Thoracic aorta (tissue), 2 donors: ENCODE results near the gene AQR. TPM values are rescaled to one million over a fixed set of nuclear protein-coding genes. Genes with fewer than 3 reads are reported as not detected.

ENCODE experiments used
- ATAC-seq: fragments of 150-250 bp; one replicate; pipeline ENCODE4 v1.8.0; 2017; ENCODE audit warnings: low read depth; ENCODE audit not compliant: insufficient number of reproducible peaks, low FRiP score
- DNase-seq: peaks from one replicate; pipeline ENCODE4 v3.0.0-alpha.2; 2020; ENCODE audit warnings: low spot score
- H3K27ac ChIP-seq, 2 donors: fragments of 200-600 bp; sonication (generic); 1 replicate in 1 of 2; 2 replicates in 1 of 2; pipeline ENCODE4 v1.5.1; 2016; ENCODE audit warnings: mild to moderate bottlenecking in 2 of 2, moderate library complexity in 2 of 2
- H3K27me3 ChIP-seq: fragments of 200-600 bp; sonication (generic); replicated peaks from 2 replicates; pipeline ENCODE4 v1.6.0; 2016; ENCODE audit warnings: mild to moderate bottlenecking; ENCODE audit not compliant: insufficient read depth
- H3K36me3 ChIP-seq: fragments of 200-600 bp; sonication (generic); one replicate; pipeline ENCODE4 v1.5.1; 2016
- H3K4me1 ChIP-seq, 2 donors: fragments of 200-600 bp; sonication (generic); 1 replicate in 1 of 2; 2 replicates in 1 of 2; pipeline versions ENCODE4 v1.5.1 to v1.6.0; 2016; ENCODE audit warnings: low read depth in 2 of 2, mild to moderate bottlenecking in 1 of 2; ENCODE audit not compliant: control insufficient read depth in 1 of 2
- H3K4me3 ChIP-seq: fragments of 200-600 bp; sonication (generic); 2 replicates; pipeline ENCODE4 v1.5.1; 2016; ENCODE audit warnings: mild to moderate bottlenecking
- H3K9me3 ChIP-seq: fragments of 200-600 bp; sonication (generic); 2 replicates; pipeline ENCODE4 v1.5.1; 2016
- CTCF ChIP-seq: fragments of 200-600 bp; sonication (generic); IDR thresholded peaks from one replicate; pipeline ENCODE4 v1.5.1; 2019; ENCODE audit warnings: antibody characterized with exemption
- total RNA-seq, 2 donors: library from RNA; depleted of rRNA; stranded (reverse); fragments of >200 nt; gene quantifications; one replicate each; pipeline versions ENCODE4 v1.1.0 to v1.2.3, GENCODE V29; 2016

Gene AQR
- total RNA-seq, 2 donors from 2014 or later, result 19.6 to 37.0 TPM

- H3K4me3 ChIP-seq, result no peak overlapping the region
- H3K27ac ChIP-seq, result peak overlapping the region in 1 of 2 donors; percentile 71
- no peaks in the 10 kb centered on the region for H3K9me3 ChIP-seq
- H3K27me3 ChIP-seq, result no peaks in the 10 kb centered on the region
- no peak for ATAC-seq
- DNase-seq, result no peak
- peaks cover 6% of the 10 kb centered on the region for H3K36me3 ChIP-seq
- peaks cover 24 to 57% of the 10 kb centered on the region in 2 donors for H3K4me1 ChIP-seq
- TF ChIP-seq CTCF, result no peak
These were observed 115.3 kb downstream of the AQR start for GRCh38 chr15:34854232-34854631.

- DNase-seq (no peak), ATAC-seq (no peak)
- Histone ChIP-seq H3K27me3 (no peaks in the 10 kb centered on the region), H3K9me3 (no peaks in the 10 kb centered on the region), H3K36me3 (peaks cover 6% of the 10 kb centered on the region), H3K27ac (peak overlapping the region in 1 of 2 donors; percentile 55), H3K4me1 (peaks cover 24 to 57% of the 10 kb centered on the region in 2 donors), H3K4me3 (no peak overlapping the region)
- no peak for TF ChIP-seq CTCF
These were observed 116.4 kb downstream of the AQR start for GRCh38 chr15:34853001-34853758.

GRCh38 chr15:34851751-34852150 lies 117.8 kb downstream of the AQR start:
- Histone ChIP-seq H3K27ac (peak overlapping the region in 1 of 2 donors; percentile 55), H3K4me1 (peaks cover 24 to 55% of the 10 kb centered on the region in 2 donors), H3K27me3 (no peaks in the 10 kb centered on the region), H3K36me3 (no peaks in the 10 kb centered on the region), H3K9me3 (no peaks in the 10 kb centered on the region), H3K4me3 (no peak overlapping the region)
- no peak for ATAC-seq
- no peak for TF ChIP-seq CTCF
- DNase-seq, result no peak

GRCh38 chr15:34851007-34851406 lies 118.5 kb downstream of the AQR start:
- ATAC-seq (no peak), DNase-seq (no peak)
- Histone ChIP-seq H3K9me3 (no peaks in the 10 kb centered on the region), H3K36me3 (no peaks in the 10 kb centered on the region), H3K27ac (no peak overlapping the region), H3K4me1 (peaks cover 18 to 48% of the 10 kb centered on the region in 2 donors), H3K27me3 (no peaks in the 10 kb centered on the region), H3K4me3 (no peak overlapping the region)
- TF ChIP-seq CTCF, result no peak

- ATAC-seq (no peak), DNase-seq (no peak)
- H3K27ac ChIP-seq, result no peak overlapping the region
These were observed 119.4 kb downstream of the AQR start for GRCh38 chr15:34850121-34850520.

More at GRCh38 chr15:34850121-34850520, 119.4 kb downstream of the AQR start:
- H3K36me3 ChIP-seq, result no peaks in the 10 kb centered on the region
- no peak overlapping the region for H3K4me3 ChIP-seq
- no peaks in the 10 kb centered on the region for H3K9me3 ChIP-seq
- H3K27me3 ChIP-seq, result no peaks in the 10 kb centered on the region
- peaks cover 10 to 39% of the 10 kb centered on the region in 2 donors for H3K4me1 ChIP-seq
- no peak for TF ChIP-seq CTCF
